ENCODE results near the gene C1QTNF5. TPM values are rescaled to one million over a fixed set of nuclear protein-coding genes. Genes with fewer than 3 reads are reported as not detected.

Gene C1QTNF5
- total and polyA plus RNA-seq, 2 of the 8 experiments (the other 6 are each of a cell fraction or from before 2014, with no cell fraction given): 2.2 to 2.7 TPM

DNA sequence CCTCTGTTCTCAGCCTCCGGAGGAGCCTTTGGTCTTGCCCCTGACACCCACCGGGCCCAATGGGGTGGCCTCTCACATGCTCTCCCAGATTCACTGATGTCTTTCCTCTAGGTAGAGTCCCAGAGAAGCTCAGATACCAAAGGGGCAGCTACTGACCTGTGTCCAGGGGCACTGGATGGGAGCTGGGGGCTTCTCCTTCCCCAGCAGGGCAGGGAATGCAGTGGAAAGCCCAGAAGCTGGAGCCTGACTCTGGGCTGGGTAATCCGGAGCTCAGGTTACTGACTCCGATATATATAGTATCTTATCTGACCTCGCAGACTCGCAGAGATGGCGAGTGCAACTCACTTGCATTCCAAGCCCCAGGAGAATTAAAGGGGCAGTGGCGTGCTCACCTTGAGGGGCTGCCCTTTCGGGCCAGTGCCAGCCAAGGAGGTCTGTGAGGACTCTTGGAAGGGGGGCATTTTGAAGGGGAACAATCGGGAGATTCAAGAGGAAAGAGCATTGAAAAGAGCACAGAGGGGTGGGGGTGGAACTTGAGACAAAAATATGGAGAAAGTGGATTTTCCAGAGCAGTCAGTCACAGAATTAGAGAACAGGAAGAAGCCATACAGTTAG is 38.3 kb upstream of the C1QTNF5 start:
- H2BK120ac ChIP-seq (replicated peaks; ENCODE audit: low read depth, low read length): peak overlapping the region; percentile 38
- no peak overlapping the region for H3K27ac ChIP-seq (ENCODE audit: low read depth, low read length)
- H4K91ac ChIP-seq (replicated peaks; ENCODE audit: insufficient read length, low read length): no peak overlapping the region
- no peaks in the 10 kb centered on the region for H3K9me3 ChIP-seq (ENCODE audit: insufficient read depth in 2 of 2, low read depth in 1 of 2, low read length in 1 of 2)
- no peak overlapping the region for H3K9ac ChIP-seq (replicated peaks in 1 of 4; ENCODE audit: extremely low read depth in 1 of 4, low read depth in 3 of 4, low read length in 3 of 4)
- peak overlapping the region in 3 of 4 experiments; percentile 5 to 33 (median 15); a peak in 3 of 8 replicates for H3K4me3 ChIP-seq (ENCODE audit: extremely low read depth in 1 of 4, insufficient read depth in 2 of 4, low read depth in 3 of 4, low read length in 4 of 4)
- H2BK5ac ChIP-seq (ENCODE audit: low read depth, low read length): no peak overlapping the region
- H4K20me1 ChIP-seq (replicated peaks in 1 of 2; ENCODE audit: control insufficient read depth in 1 of 2, insufficient read depth in 2 of 2, low read length in 2 of 2): no peaks in the 10 kb centered on the region
- FAIRE-seq (no peak), DNase-seq (ENCODE audit: low read depth in 1 of 2, low spot score in 2 of 2) (peak in 1 of 2 experiments; percentile 57)
- peak overlapping the region; percentile 25 for H4K5ac ChIP-seq (ENCODE audit: insufficient read length, low read depth, low read length)
- H2BK15ac ChIP-seq (ENCODE audit: low read length): no peak overlapping the region
- peak overlapping the region; percentile 50; the same call in 1 of the 2 replicates for H2BK12ac ChIP-seq (ENCODE audit: low read depth, low read length)
- H3K27me3 ChIP-seq (replicated peaks in 1 of 4; ENCODE audit: control insufficient read depth in 3 of 4, extremely low read depth in 1 of 4, insufficient read depth in 3 of 4, low read length in 3 of 4): peaks cover 0 to 12% (median 10%) of the 10 kb centered on the region in 4 experiments; a peak in 6 of 7 replicates
- no peak overlapping the region for H2AFZ ChIP-seq (ENCODE audit: low read length)
- no peak overlapping the region for H3K4ac ChIP-seq (replicated peaks; ENCODE audit: insufficient read length, low read depth, low read length)
- no peaks in the 10 kb centered on the region for H3K79me1 ChIP-seq (ENCODE audit: low read depth, low read length)
- H2AK5ac ChIP-seq (ENCODE audit: low read depth, low read length): no peak overlapping the region
- H3K23me2 ChIP-seq (ENCODE audit: low read depth, low read length): peaks cover 21% of the 10 kb centered on the region
- CTCF ChIA-PET (ENCODE audit: partially characterized antibody): interaction anchor here (0.8 to 26.3 kb wide), 13 partner anchors 11 to 729 kb away, joined by 3 to 474 read pairs (median 3); partner anchors contain the start of genes C1QTNF5 and MFRP
- H3K18ac ChIP-seq (ENCODE audit: extremely low read depth, low read length): no peak overlapping the region; the same call in 1 of the 2 replicates
- no peaks in the 10 kb centered on the region for H3K36me3 ChIP-seq (ENCODE audit: control insufficient read depth in 2 of 4, insufficient read depth in 4 of 4, low read length in 3 of 4)
- H3K23ac ChIP-seq (ENCODE audit: insufficient read length): no peak overlapping the region
- no peak overlapping the region for H3K56ac ChIP-seq (replicated peaks; ENCODE audit: insufficient read length, low read depth, low read length)
- H3K79me2 ChIP-seq (ENCODE audit: control insufficient read depth in 1 of 2, insufficient read depth in 2 of 2, low read length in 2 of 2): no peaks in the 10 kb centered on the region
- peak overlapping the region; percentile 39 to 45; a peak in 2 of 4 replicates for H3K4me2 ChIP-seq (ENCODE audit: insufficient read depth in 1 of 2, low read depth in 2 of 2, low read length in 2 of 2)
- TF ChIP-seq RNF2 (IDR thresholded peaks at IDR 0.05; ENCODE audit: borderline replicate concordance, low read depth, low read length, missing control alignments, poor library complexity, severe bottlenecking) (no peak), TEAD4 (IDR thresholded peaks at IDR 0.05; ENCODE audit: low read depth, low read length) (peak; percentile 64), NRF1 (IDR thresholded peaks at IDR 0.05; ENCODE audit: low read depth, low read length) (no peak), ASH2L (IDR thresholded peaks at IDR 0.05; ENCODE audit: low read length) (peak; percentile 3)
- TF ChIP-seq, protein P1, sequence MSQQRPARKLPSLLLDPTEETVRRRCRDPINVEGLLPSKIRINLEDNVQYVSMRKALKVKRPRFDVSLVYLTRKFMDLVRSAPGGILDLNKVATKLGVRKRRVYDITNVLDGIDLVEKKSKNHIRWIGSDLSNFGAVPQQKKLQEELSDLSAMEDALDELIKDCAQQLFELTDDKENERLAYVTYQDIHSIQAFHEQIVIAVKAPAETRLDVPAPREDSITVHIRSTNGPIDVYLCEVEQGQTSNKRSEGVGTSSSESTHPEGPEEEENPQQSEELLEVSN (IDR thresholded peaks at IDR 0.05): no peak
- no peak overlapping the region for H4K8ac ChIP-seq (ENCODE audit: extremely low read depth, insufficient read depth, low read length)
- no peak overlapping the region for H3K14ac ChIP-seq (ENCODE audit: insufficient read length)
- 56% methylated on average over 10 of the region's 10 CpGs; no CpG with 5 or more reads in 1 of the 2 experiments for WGBS, 2 experiments (ENCODE audit: extremely low coverage in 1 of 2, insufficient coverage in 1 of 2, insufficient read length in 1 of 2, insufficient replicate concordance in 2 of 2, low coverage in 1 of 2, low lambda C conversion rate in 2 of 2, missing lambda C conversion rate in 1 of 2)
- POLR2A ChIA-PET (ENCODE audit: partially characterized antibody): interaction anchor here (0.8 to 1.6 kb wide), 3 partner anchors 17 to 41 kb away, joined by 4 to 6 read pairs (median 5); no protein-coding TSS in a partner anchor
- peaks cover 9 to 56% (median 43%) of the 10 kb centered on the region in 4 experiments for H3K4me1 ChIP-seq (replicated peaks in 1 of 4; ENCODE audit: control insufficient read depth in 3 of 4, insufficient read depth in 4 of 4, low read length in 3 of 4)
- H2BK20ac ChIP-seq (ENCODE audit: low read length): 0 out of 2 replicates have a peak overlapping the region, but pooled peaks have one; percentile 80

All from H1 (cell line).